GM19239 (cell line): ENCODE results near the gene GPC5.

Source experiments
- DNase-seq: peaks from one replicate; pipeline ENCODE4 v3.0.0; 2011; ENCODE audit warnings: low spot score; ENCODE audit not compliant: insufficient read length
- FAIRE-seq: peaks from 2 replicates; lab custom pipeline; 2011; peaks lifted over from hg19 to GRCh38; lab: Jason Lieb, UNC

Gene GPC5

GRCh38 chr13:91579320-91579719 lies 180.9 kb downstream of the GPC5 start:
- no peak for FAIRE-seq
- DNase-seq, result no peak

- DNase-seq (no peak), FAIRE-seq (no peak)
These were observed 182.3 kb downstream of the GPC5 start for GRCh38 chr13:91580749-91581148.

GRCh38 chr13:91586609-91587008 lies 188.2 kb downstream of the GPC5 start:
- DNase-seq (no peak), FAIRE-seq (no peak)

GRCh38 chr13:91588541-91588940 lies 190.1 kb downstream of the GPC5 start:
- no peak for DNase-seq
- FAIRE-seq, result no peak

- FAIRE-seq (no peak), DNase-seq (no peak)
These were observed 193.9 kb downstream of the GPC5 start for GRCh38 chr13:91592056-91593014.

- DNase-seq (no peak), FAIRE-seq (no peak)
These were observed 195.0 kb downstream of the GPC5 start for GRCh38 chr13:91593456-91593855.

GRCh38 chr13:91594061-91594460 lies 195.6 kb downstream of the GPC5 start:
- FAIRE-seq, result no peak

GRCh38 chr13:91595677-91596076 lies 197.3 kb downstream of the GPC5 start:
- no peak for DNase-seq

More at GRCh38 chr13:91594061-91594460, 195.6 kb downstream of the GPC5 start:
- DNase-seq, result no peak

GRCh38 chr13:91596842-91597241 lies 198.4 kb downstream of the GPC5 start:
- DNase-seq (no peak), FAIRE-seq (no peak)

More at GRCh38 chr13:91595677-91596076, 197.3 kb downstream of the GPC5 start:
- no peak for FAIRE-seq

GRCh38 chr13:91598655-91599054 lies 200.2 kb downstream of the GPC5 start:
- no peak for DNase-seq
- no peak for FAIRE-seq

GRCh38 chr13:91601273-91601672 lies 202.9 kb downstream of the GPC5 start:
- FAIRE-seq (no peak), DNase-seq (no peak)

- FAIRE-seq, result no peak
These were observed 203.4 kb downstream of the GPC5 start for GRCh38 chr13:91601807-91602206.

GRCh38 chr13:91609353-91609752 lies 210.9 kb downstream of the GPC5 start:
- FAIRE-seq (no peak), DNase-seq (no peak)

More at GRCh38 chr13:91601807-91602206, 203.4 kb downstream of the GPC5 start:
- DNase-seq, result no peak

- FAIRE-seq (no peak), DNase-seq (no peak)
These were observed 219.9 kb downstream of the GPC5 start for GRCh38 chr13:91618315-91618714.

GRCh38 chr13:91620670-91621141 lies 222.3 kb downstream of the GPC5 start:
- no peak for FAIRE-seq
- DNase-seq, result no peak

- FAIRE-seq, result no peak
- no peak for DNase-seq
These were observed 222.7 kb downstream of the GPC5 start for GRCh38 chr13:91621161-91621560.

GRCh38 chr13:91621963-91622362 lies 223.5 kb downstream of the GPC5 start:
- FAIRE-seq (no peak), DNase-seq (no peak)

GRCh38 chr13:91622778-91623550 lies 224.5 kb downstream of the GPC5 start:
- DNase-seq, result no peak
- no peak for FAIRE-seq

- no peak for FAIRE-seq
- no peak for DNase-seq
These were observed 229.7 kb downstream of the GPC5 start for GRCh38 chr13:91627952-91628739.

- no peak for FAIRE-seq
These were observed 232.5 kb downstream of the GPC5 start for GRCh38 chr13:91630946-91631345.

More at GRCh38 chr13:91630946-91631345, 232.5 kb downstream of the GPC5 start:
- no peak for DNase-seq
